Suprapubic skin (tissue), 3 donors: Measurements from ENCODE around the gene PLA2G3.

ENCODE experiments used
- POLR2AphosphoS5 ChIP-seq, 3 donors: sonication (generic); formaldehyde crosslinking; IDR thresholded peaks; one replicate each; pipeline ENCODE4 v1.6.1; 2017; ENCODE audit warnings: antibody characterized with exemption in 3 of 3
- TF ChIP-seq, protein P1 (sequence below), 2 donors: fragments of 200-600 bp in 1 of 2; fragments of 450-650 bp in 1 of 2; sonication (generic) in 1 of 2; IDR thresholded peaks; one replicate each; pipeline ENCODE4 v1.5.1; 2016 to 2019; ENCODE audit warnings: antibody characterized with exemption in 2 of 2, mild to moderate bottlenecking in 1 of 2, moderate library complexity in 1 of 2

GRCh38 chr22:31153357-31153756, 13.0 kb upstream of the PLA2G3 start:
- TF ChIP-seq, protein P1, sequence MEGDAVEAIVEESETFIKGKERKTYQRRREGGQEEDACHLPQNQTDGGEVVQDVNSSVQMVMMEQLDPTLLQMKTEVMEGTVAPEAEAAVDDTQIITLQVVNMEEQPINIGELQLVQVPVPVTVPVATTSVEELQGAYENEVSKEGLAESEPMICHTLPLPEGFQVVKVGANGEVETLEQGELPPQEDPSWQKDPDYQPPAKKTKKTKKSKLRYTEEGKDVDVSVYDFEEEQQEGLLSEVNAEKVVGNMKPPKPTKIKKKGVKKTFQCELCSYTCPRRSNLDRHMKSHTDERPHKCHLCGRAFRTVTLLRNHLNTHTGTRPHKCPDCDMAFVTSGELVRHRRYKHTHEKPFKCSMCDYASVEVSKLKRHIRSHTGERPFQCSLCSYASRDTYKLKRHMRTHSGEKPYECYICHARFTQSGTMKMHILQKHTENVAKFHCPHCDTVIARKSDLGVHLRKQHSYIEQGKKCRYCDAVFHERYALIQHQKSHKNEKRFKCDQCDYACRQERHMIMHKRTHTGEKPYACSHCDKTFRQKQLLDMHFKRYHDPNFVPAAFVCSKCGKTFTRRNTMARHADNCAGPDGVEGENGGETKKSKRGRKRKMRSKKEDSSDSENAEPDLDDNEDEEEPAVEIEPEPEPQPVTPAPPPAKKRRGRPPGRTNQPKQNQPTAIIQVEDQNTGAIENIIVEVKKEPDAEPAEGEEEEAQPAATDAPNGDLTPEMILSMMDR (IDR thresholded peaks at IDR 0.05) = no peak
- TF ChIP-seq POLR2AphosphoS5 (IDR thresholded peaks at IDR 0.05) = no peak
